ENCODE data around the gene SLC13A3. TPM values are rescaled to one million over a fixed set of nuclear protein-coding genes. Genes with fewer than 3 reads are reported as not detected.

Gene SLC13A3
- total and polyA plus RNA-seq, 3 donors from 2014 or later, result 3.2 to 9.1 (median 4.1) TPM

- H3K36me3 ChIP-seq (ENCODE audit: low read depth, missing control alignments), result no peaks in the 10 kb centered on the region
- H3K9me3 ChIP-seq, result no peaks in the 10 kb centered on the region
- no peak overlapping the region for H3K27ac ChIP-seq
- intact Hi-C loops (cut with DNase I; ENCODE audit: low total_unique reads), result no loop called here
- WGBS, 2 donors, result 68 to 72% methylated on average over 9 of the region's 9 CpGs
- no peak overlapping the region for H3K4me3 ChIP-seq
- H3K27me3 ChIP-seq, result no peaks in the 10 kb centered on the region
- no peaks in the 10 kb centered on the region for H3K4me1 ChIP-seq
- DNase-seq, result no peak
- TF ChIP-seq CTCF (IDR thresholded peaks at IDR 0.05), result no peak
- TF ChIP-seq POLR2A (IDR thresholded peaks at IDR 0.05), result no peak
Observed at GRCh38 chr20:46575937-46576461, 75.3 kb downstream of the SLC13A3 start.

GRCh38 chr20:46575394-46575793, 75.9 kb downstream of the SLC13A3 start:
- no peaks in the 10 kb centered on the region for H3K4me1 ChIP-seq
- no peak for DNase-seq
- H3K4me3 ChIP-seq, result no peak overlapping the region
- WGBS, 2 donors, result 80 to 90% methylated on average over 2 to 5 of the region's 5 CpGs
- H3K27ac ChIP-seq, result no peak overlapping the region
- intact Hi-C loops (cut with DNase I; ENCODE audit: low total_unique reads), result no loop called here
- no peaks in the 10 kb centered on the region for H3K27me3 ChIP-seq
- TF ChIP-seq CTCF (IDR thresholded peaks at IDR 0.05) (no peak), POLR2A (IDR thresholded peaks at IDR 0.05) (no peak)
- no peaks in the 10 kb centered on the region for H3K36me3 ChIP-seq (ENCODE audit: low read depth, missing control alignments)
- H3K9me3 ChIP-seq, result no peaks in the 10 kb centered on the region

- Histone ChIP-seq H3K27ac (no peak overlapping the region), H3K27me3 (no peaks in the 10 kb centered on the region), H3K9me3 (no peaks in the 10 kb centered on the region), H3K4me3 (no peak overlapping the region), H3K36me3 (ENCODE audit: low read depth, missing control alignments) (no peaks in the 10 kb centered on the region), H3K4me1 (peaks cover 3% of the 10 kb centered on the region)
- DNase-seq, result no peak
- TF ChIP-seq POLR2A (IDR thresholded peaks at IDR 0.05) (no peak), CTCF (IDR thresholded peaks at IDR 0.05) (no peak)
- WGBS, 2 donors, result 83 to 91% methylated on average over 19 of the region's 19 CpGs
- intact Hi-C loops (cut with DNase I; ENCODE audit: low total_unique reads), result no loop called here
Observed at GRCh38 chr20:46573788-46574584, 77.3 kb downstream of the SLC13A3 start.

- Histone ChIP-seq H3K27me3 (no peaks in the 10 kb centered on the region), H3K36me3 (ENCODE audit: low read depth, missing control alignments) (no peaks in the 10 kb centered on the region), H3K4me1 (peaks cover 9% of the 10 kb centered on the region), H3K4me3 (no peak overlapping the region), H3K27ac (no peak overlapping the region), H3K9me3 (no peaks in the 10 kb centered on the region)
- DNase-seq, result no peak
- WGBS, 2 donors, result 72 to 77% methylated on average over 6 of the region's 6 CpGs
- intact Hi-C loops (cut with DNase I; ENCODE audit: low total_unique reads), result no loop called here
- TF ChIP-seq CTCF (IDR thresholded peaks at IDR 0.05) (no peak), POLR2A (IDR thresholded peaks at IDR 0.05) (no peak)
Observed at GRCh38 chr20:46573234-46573633, 78.0 kb downstream of the SLC13A3 start.

- TF ChIP-seq POLR2A (IDR thresholded peaks at IDR 0.05) (no peak), CTCF (IDR thresholded peaks at IDR 0.05) (no peak)
- Histone ChIP-seq H3K9me3 (no peaks in the 10 kb centered on the region), H3K27ac (no peak overlapping the region), H3K27me3 (no peaks in the 10 kb centered on the region), H3K4me1 (peaks cover 9% of the 10 kb centered on the region), H3K4me3 (no peak overlapping the region), H3K36me3 (ENCODE audit: low read depth, missing control alignments) (no peaks in the 10 kb centered on the region)
- WGBS, 2 donors, result 90 to 92% methylated on average over 3 of the region's 3 CpGs
- DNase-seq, result no peak
- intact Hi-C loops (cut with DNase I; ENCODE audit: low total_unique reads), result no loop called here
Observed at GRCh38 chr20:46572790-46573189, 78.5 kb downstream of the SLC13A3 start.
